C4-2B (cell line): ENCODE data around the gene CASZ1.

ENCODE experiments used
- CTCF ChIP-seq: fragments of 450-650 bp; conservative IDR thresholded peaks from 2 replicates; pipeline ENCODE4 v1.5.1; 2017; ENCODE audit warnings: mild to moderate bottlenecking
- ZFX ChIP-seq: fragments of 450-650 bp; IDR thresholded peaks from 2 replicates; pipeline ENCODE4 v1.6.1; 2017

DNA sequence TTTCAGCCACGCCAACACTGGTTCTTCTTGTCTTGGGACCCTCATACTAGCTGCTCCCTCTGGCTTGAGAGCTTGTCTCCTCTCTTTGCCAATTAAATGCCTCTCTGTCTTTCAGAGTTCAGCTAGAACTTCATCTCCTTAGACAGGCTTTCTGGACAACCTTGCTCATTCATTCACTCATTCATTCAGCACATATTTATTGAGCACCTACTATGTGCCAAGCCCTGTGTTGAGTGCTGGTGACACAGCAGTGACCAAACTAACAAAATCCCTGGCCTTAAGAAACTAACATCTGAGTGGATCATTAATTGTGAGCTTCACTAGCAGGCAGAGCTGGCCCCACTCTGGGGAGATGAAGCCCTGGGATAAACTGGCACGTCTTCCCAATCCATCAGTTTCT is 24.9 kb upstream of the CASZ1 start:
- no peak for TF ChIP-seq CTCF
- no peak for TF ChIP-seq ZFX
